ENCODE data around the gene KIAA1671. TPM values are rescaled to one million over a fixed set of nuclear protein-coding genes. Genes with fewer than 3 reads are reported as not detected.

The KIAA1671 gene
- total and polyA plus RNA-seq, 2 of the 13 experiments (the other 11 are each of a cell fraction or from before 2014, with no cell fraction given) = 13.5 to 13.6 TPM

DNA sequence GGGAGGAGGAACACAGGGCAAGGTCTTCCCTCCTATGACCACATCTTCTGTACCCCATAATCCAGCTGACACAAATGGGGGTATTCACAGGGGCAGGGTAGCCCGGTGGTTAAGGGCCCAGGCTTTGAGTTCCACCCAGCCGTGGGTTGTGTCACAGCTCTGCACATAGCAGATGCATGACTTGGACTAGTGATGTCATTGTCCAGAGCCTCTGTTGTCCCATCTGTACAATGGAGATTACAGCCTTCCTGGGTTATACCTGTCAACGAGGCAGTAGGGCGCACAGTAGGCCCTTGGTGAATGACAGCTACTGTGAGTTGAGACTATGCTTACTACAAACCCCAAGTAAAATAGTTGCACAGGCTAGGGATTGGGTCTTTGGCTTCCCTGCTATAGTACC is 147.9 kb downstream of the KIAA1671 start:
- CTCF ChIA-PET (ENCODE audit: low intra/inter-chr PET ratio, low total read pairs) = no interaction called here
- ATAC-seq (no peak), FAIRE-seq (no peak), DNase-seq (ENCODE audit: low spot score) (no peak)
- 98% methylated on average over 3 of the region's 4 CpGs for WGBS (ENCODE audit: low lambda C conversion rate)
- no TSS peak for BruUV-seq (replicated peaks)
- in situ Hi-C loops (cut with HindIII; ENCODE audit: extremely low pct_ligation_motif_present, low pct_unique_long_range_greater_than_20kb) = no loop called here
- Histone ChIP-seq H4K20me1 (ENCODE audit: insufficient read depth, low read length) (no peaks in the 10 kb centered on the region), H3K27ac (ENCODE audit: extremely low read length, insufficient read depth, low read length) (no peak overlapping the region), H3K9me3 (ENCODE audit: low read length) (no peaks in the 10 kb centered on the region), H3K4me1 (ENCODE audit: insufficient read depth, low read length) (no peaks in the 10 kb centered on the region), H3K9ac (ENCODE audit: insufficient read depth, low read depth, low read length) (no peak overlapping the region), H3K36me3 (replicated peaks in 1 of 2; ENCODE audit: control insufficient read depth in 1 of 2, insufficient read depth in 2 of 2, low read length in 2 of 2) (peaks cover 0 to 1% of the 10 kb centered on the region in 2 experiments; a peak in 1 of 5 replicates), H3K79me2 (ENCODE audit: insufficient read depth, low read length) (no peaks in the 10 kb centered on the region), H2AFZ (ENCODE audit: low read length) (no peak overlapping the region), H3K4me3 (replicated peaks in 1 of 3; ENCODE audit: insufficient read depth in 1 of 3, low read depth in 2 of 3, low read length in 3 of 3) (no peak overlapping the region), H3K27me3 (ENCODE audit: control insufficient read depth in 1 of 2, insufficient read depth in 2 of 2, low read length in 2 of 2) (no peaks in the 10 kb centered on the region; a peak in 1 of 5 replicates), H3K4me2 (ENCODE audit: low read depth, low read length) (no peak overlapping the region)
- TF ChIP-seq ZNF629 (CRISPR knock-in tag; conservative IDR thresholded peaks at IDR 0.05) (peak; percentile 52), ZBTB3 (CRISPR knock-in tag; IDR thresholded peaks at IDR 0.05; ENCODE audit: borderline replicate concordance, low read depth) (no peak), FOXK2 (IDR thresholded peaks at IDR 0.05) (no peak), PATZ1 (CRISPR knock-in tag; IDR thresholded peaks at IDR 0.05) (no peak), CREB1 (IDR thresholded peaks at IDR 0.05) (0 out of 2 replicates have a peak, but pooled peaks have one; percentile 25), CREB1 (CRISPR knock-in tag; IDR thresholded peaks at IDR 0.05) (no peak), ZNF275 (CRISPR knock-in tag; IDR thresholded peaks at IDR 0.05; ENCODE audit: borderline replicate concordance) (no peak)
- intact Hi-C loops (cut with micrococcal nuclease; ENCODE audit: unreplicated experiment) = no loop called here
- POLR2A ChIA-PET = no interaction called here
